Measurements from ENCODE around the gene ZNF215. TPM values are rescaled to one million over a fixed set of nuclear protein-coding genes. Genes with fewer than 3 reads are reported as not detected.
A peak's percentile ranks its signal among the peaks of the same experiment; 100 is the strongest.
"Not testable (repeated sequence)": the region's sequence is repeated elsewhere in the genome, so short reads cannot be mapped to it uniquely, and the experiment has no call there.

Gene ZNF215
- total RNA-seq, 4 donors from 2014 or later = 0.36 to 1.6 (median 1.2) TPM

DNA sequence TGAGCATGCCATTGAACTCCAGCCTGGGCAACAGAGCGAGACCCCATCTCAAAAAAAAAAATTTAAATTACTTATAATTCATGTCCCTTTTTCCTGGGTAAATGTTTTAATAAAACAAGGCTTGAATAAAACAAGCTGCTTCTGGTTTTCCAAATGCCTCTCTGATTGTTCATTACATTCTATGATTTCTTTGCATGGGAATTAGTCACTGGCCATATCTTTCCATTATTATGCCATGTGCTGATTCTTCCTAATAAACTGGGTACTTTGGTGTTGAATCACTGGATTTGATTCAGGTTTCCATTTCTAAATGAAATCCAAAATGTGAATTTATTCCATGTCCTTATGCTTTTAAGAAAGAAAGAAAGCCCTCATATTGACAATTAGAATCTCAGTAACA lies 42.6 kb downstream of the ZNF215 start:
- TF ChIP-seq, protein P1, sequence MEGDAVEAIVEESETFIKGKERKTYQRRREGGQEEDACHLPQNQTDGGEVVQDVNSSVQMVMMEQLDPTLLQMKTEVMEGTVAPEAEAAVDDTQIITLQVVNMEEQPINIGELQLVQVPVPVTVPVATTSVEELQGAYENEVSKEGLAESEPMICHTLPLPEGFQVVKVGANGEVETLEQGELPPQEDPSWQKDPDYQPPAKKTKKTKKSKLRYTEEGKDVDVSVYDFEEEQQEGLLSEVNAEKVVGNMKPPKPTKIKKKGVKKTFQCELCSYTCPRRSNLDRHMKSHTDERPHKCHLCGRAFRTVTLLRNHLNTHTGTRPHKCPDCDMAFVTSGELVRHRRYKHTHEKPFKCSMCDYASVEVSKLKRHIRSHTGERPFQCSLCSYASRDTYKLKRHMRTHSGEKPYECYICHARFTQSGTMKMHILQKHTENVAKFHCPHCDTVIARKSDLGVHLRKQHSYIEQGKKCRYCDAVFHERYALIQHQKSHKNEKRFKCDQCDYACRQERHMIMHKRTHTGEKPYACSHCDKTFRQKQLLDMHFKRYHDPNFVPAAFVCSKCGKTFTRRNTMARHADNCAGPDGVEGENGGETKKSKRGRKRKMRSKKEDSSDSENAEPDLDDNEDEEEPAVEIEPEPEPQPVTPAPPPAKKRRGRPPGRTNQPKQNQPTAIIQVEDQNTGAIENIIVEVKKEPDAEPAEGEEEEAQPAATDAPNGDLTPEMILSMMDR (IDR thresholded peaks at IDR 0.05) = no peak
- TF ChIP-seq POLR2AphosphoS5 (IDR thresholded peaks at IDR 0.05) = no peak
- TF ChIP-seq EP300 (IDR thresholded peaks at IDR 0.05) = no peak
- no peak for TF ChIP-seq POLR2A (IDR thresholded peaks at IDR 0.05)
- H3K9me3 ChIP-seq = no peaks in the 10 kb centered on the region
- H3K27ac ChIP-seq = no peak overlapping the region
- no peaks in the 10 kb centered on the region for H3K4me1 ChIP-seq
- 100% methylated on average over 1 of the region's 1 CpG for WGBS
- H3K4me3 ChIP-seq = no peak overlapping the region
- no peaks in the 10 kb centered on the region for H3K36me3 ChIP-seq
- H3K27me3 ChIP-seq = no peaks in the 10 kb centered on the region
- no peak for DNase-seq (ENCODE audit: low spot score in 2 of 2)

DNA sequence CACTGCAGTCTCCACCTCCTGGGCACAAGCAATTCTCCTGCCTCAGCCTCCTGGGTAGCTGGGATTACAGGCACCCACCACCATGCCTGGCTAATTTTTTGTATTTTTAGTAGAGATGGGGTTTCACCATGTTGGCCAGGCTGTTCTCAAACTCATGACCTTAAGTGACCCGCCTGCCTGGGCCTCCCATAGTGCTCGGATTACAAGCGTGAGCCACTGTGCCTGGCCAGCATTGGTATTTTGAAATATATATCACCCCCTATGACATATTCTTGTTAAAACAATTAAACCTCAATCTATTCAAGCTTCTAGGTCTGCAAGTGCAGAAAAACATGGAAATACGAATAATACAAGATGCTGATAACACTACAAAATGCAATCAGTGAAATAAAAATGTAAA lies 43.6 kb downstream of the ZNF215 start:
- H3K4me1 ChIP-seq, H3K9me3 ChIP-seq, H3K27ac ChIP-seq, H3K36me3 ChIP-seq, H3K4me3 ChIP-seq, H3K27me3 ChIP-seq: not testable (repeated sequence)
- 58% methylated on average over 4 of the region's 4 CpGs for WGBS
- DNase-seq (ENCODE audit: low spot score in 2 of 2) = peak in 1 of 2 donors; percentile 72

GRCh38 chr11:6979365-6979764 lies 53.1 kb downstream of the ZNF215 start:
- Histone ChIP-seq H3K4me3 (no peak overlapping the region), H3K36me3 (no peaks in the 10 kb centered on the region), H3K27me3 (no peaks in the 10 kb centered on the region), H3K9me3 (no peaks in the 10 kb centered on the region), H3K4me1 (no peaks in the 10 kb centered on the region), H3K27ac (no peak overlapping the region)
- 77% methylated on average over 2 of the region's 2 CpGs for WGBS
- no peak for DNase-seq (ENCODE audit: low spot score in 2 of 2)
- TF ChIP-seq POLR2A (IDR thresholded peaks at IDR 0.05) (no peak), POLR2AphosphoS5 (IDR thresholded peaks at IDR 0.05) (no peak), EP300 (IDR thresholded peaks at IDR 0.05) (no peak)
- TF ChIP-seq, protein P1 (IDR thresholded peaks at IDR 0.05) = no peak

- Histone ChIP-seq H3K4me1 (no peaks in the 10 kb centered on the region), H3K36me3 (no peaks in the 10 kb centered on the region), H3K4me3 (no peak overlapping the region), H3K9me3 (no peaks in the 10 kb centered on the region), H3K27me3 (no peaks in the 10 kb centered on the region), H3K27ac (no peak overlapping the region)
- DNase-seq (ENCODE audit: low spot score in 2 of 2) = no peak
- TF ChIP-seq POLR2A (IDR thresholded peaks at IDR 0.05) (no peak), POLR2AphosphoS5 (IDR thresholded peaks at IDR 0.05) (no peak), EP300 (IDR thresholded peaks at IDR 0.05) (no peak)
- TF ChIP-seq, protein P1 (IDR thresholded peaks at IDR 0.05) = no peak
- 62% methylated on average over 1 of the region's 1 CpG for WGBS
These were observed 60.3 kb downstream of the ZNF215 start for GRCh38 chr11:6986487-6986886.

- no peaks in the 10 kb centered on the region for H3K36me3 ChIP-seq
- no peak for DNase-seq (ENCODE audit: low spot score in 2 of 2)
These were observed 62.3 kb downstream of the ZNF215 start for GRCh38 chr11:6988506-6988905.

More at GRCh38 chr11:6988506-6988905, 62.3 kb downstream of the ZNF215 start:
- Histone ChIP-seq H3K4me3 (no peak overlapping the region), H3K4me1 (no peaks in the 10 kb centered on the region), H3K27me3 (no peaks in the 10 kb centered on the region), H3K27ac (no peak overlapping the region), H3K9me3 (no peaks in the 10 kb centered on the region)
- TF ChIP-seq, protein P1 (IDR thresholded peaks at IDR 0.05) = no peak
- TF ChIP-seq POLR2A (IDR thresholded peaks at IDR 0.05) = no peak
- no peak for TF ChIP-seq EP300 (IDR thresholded peaks at IDR 0.05)
- no peak for TF ChIP-seq POLR2AphosphoS5 (IDR thresholded peaks at IDR 0.05)
